Type B pancreatic cell (in vitro differentiated cells): ENCODE data around the gene CCDC144A. TPM values are rescaled to one million over a fixed set of nuclear protein-coding genes. Genes with fewer than 3 reads are reported as not detected.
"Not testable (repeated sequence)": the region's sequence is repeated elsewhere in the genome, so short reads cannot be mapped to it uniquely, and the experiment has no call there.

Source experiments
- DNase-seq: peaks from one replicate; pipeline ENCODE4 v3.0.0; 2021; ENCODE audit warnings: mixed read lengths; ENCODE audit not compliant: unreplicated experiment; ENCODE audit errors: extremely low spot score
- H3K27ac Mint-ChIP-seq: 2 replicates; pipeline ENCODE4 v1.8.0; 2021; ENCODE audit warnings: mild to moderate bottlenecking, mixed read lengths
- H3K27me3 Mint-ChIP-seq: 2 replicates; pipeline ENCODE4 v1.8.0; 2021; ENCODE audit warnings: mixed read lengths
- H3K36me3 Mint-ChIP-seq: 2 replicates; pipeline ENCODE4 v1.8.0; 2021; ENCODE audit warnings: mixed read lengths
- H3K4me1 Mint-ChIP-seq: one replicate; pipeline ENCODE4 v1.8.0; 2021; ENCODE audit warnings: mixed read lengths; ENCODE audit not compliant: unreplicated experiment
- H3K4me3 Mint-ChIP-seq: 2 replicates; pipeline ENCODE4 v1.8.0; 2021; ENCODE audit warnings: mild to moderate bottlenecking, mixed read lengths
- H3K9me3 Mint-ChIP-seq: 2 replicates; pipeline ENCODE4 v1.8.0; 2021; ENCODE audit warnings: mixed read lengths
- CTCF ChIP-seq: fragments of 200-600 bp; sonication (generic); conservative IDR thresholded peaks from 2 replicates; pipeline ENCODE4 v1.5.0; 2021; ENCODE audit warnings: antibody characterized with exemption, mild to moderate bottlenecking
- total RNA-seq: library from RNA; stranded (reverse); gene quantifications from 2 replicates; pipeline ENCODE4 v1.2.1, GENCODE V29; 2021; ENCODE audit warnings: low replicate concordance

CCDC144A gene
- total RNA-seq, 1 donor from 2014 or later = 0.60 TPM

DNA sequence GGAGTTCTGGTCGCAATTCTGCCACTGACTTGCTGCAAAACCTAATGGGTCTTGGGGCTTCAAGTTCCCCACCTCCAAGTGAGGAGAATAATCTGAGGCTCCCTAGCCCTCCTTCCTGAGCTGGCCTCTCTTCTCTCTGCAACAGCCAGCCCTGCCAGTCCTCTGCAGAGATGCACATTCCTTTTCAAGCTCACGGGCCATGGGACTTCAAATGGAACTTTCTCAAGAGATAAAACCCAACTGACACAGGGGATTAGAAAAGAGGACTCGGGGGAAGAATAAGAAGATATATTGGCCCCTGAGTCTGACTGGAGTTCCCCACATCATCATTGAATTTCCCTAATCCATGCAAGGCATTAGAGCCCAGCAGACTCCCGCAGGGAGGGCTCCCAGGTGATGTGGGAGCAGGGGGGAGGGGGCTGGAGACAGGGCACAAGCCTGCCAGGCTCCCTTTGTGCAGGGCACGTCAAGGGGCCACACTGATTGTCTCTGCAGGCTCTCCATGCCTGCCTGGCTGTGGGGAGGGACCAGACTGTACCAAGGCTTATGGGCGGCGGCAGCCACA lies 131.0 kb downstream of the CCDC144A start:
- Mint-ChIP-seq H3K27me3 (peaks cover 27% of the 10 kb centered on the region), H3K36me3 (no peaks in the 10 kb centered on the region)
- peak; percentile 51 for DNase-seq

GRCh38 chr17:16822133-16822532 lies 132.1 kb downstream of the CCDC144A start:
- H3K36me3 Mint-ChIP-seq, H3K9me3 Mint-ChIP-seq, H3K4me3 Mint-ChIP-seq, H3K27ac Mint-ChIP-seq, H3K4me1 Mint-ChIP-seq: not testable (repeated sequence)
- H3K27me3 Mint-ChIP-seq = peaks cover 25% of the 10 kb centered on the region
- peak; percentile 51 for DNase-seq

More for the DNA sequence above, 131.0 kb downstream of the CCDC144A start:
- H3K27ac Mint-ChIP-seq = no peak overlapping the region
- no peak for TF ChIP-seq CTCF
- no peaks in the 10 kb centered on the region for H3K4me1 Mint-ChIP-seq
- H3K9me3 Mint-ChIP-seq = no peaks in the 10 kb centered on the region
- no peak overlapping the region for H3K4me3 Mint-ChIP-seq

- H3K9me3 Mint-ChIP-seq, H3K27ac Mint-ChIP-seq, H3K4me1 Mint-ChIP-seq, H3K36me3 Mint-ChIP-seq, H3K27me3 Mint-ChIP-seq, H3K4me3 Mint-ChIP-seq: not testable (repeated sequence)
- peak; percentile 18 for DNase-seq
Observed at GRCh38 chr17:16823768-16824406, 133.8 kb downstream of the CCDC144A start.

Other genes with a start within 250 kb of the CCDC144A start
- gene LRRC75A, start 198.0 kb upstream of the CCDC144A start, total RNA-seq = 2.9 and 4.5 TPM in 2 replicates
- gene ZNF287, start 121.0 kb upstream of the CCDC144A start, total RNA-seq = 7.6 and 14.3 TPM in 2 replicates
- 7.0 and 9.1 TPM in 2 replicates for gene ZNF624, start 36.4 kb upstream of the CCDC144A start, total RNA-seq